ELF-1 (cell line): ENCODE results near the gene GRHL1.
"Not testable (repeated sequence)": the region's sequence is repeated elsewhere in the genome, so short reads cannot be mapped to it uniquely, and the experiment has no call there.

Experiments used
- DNase-seq: peaks from one replicate; pipeline ENCODE4 v3.0.0-alpha.2; 2016; ENCODE audit warnings: low read depth, low spot score

GRHL1 gene, protein sequence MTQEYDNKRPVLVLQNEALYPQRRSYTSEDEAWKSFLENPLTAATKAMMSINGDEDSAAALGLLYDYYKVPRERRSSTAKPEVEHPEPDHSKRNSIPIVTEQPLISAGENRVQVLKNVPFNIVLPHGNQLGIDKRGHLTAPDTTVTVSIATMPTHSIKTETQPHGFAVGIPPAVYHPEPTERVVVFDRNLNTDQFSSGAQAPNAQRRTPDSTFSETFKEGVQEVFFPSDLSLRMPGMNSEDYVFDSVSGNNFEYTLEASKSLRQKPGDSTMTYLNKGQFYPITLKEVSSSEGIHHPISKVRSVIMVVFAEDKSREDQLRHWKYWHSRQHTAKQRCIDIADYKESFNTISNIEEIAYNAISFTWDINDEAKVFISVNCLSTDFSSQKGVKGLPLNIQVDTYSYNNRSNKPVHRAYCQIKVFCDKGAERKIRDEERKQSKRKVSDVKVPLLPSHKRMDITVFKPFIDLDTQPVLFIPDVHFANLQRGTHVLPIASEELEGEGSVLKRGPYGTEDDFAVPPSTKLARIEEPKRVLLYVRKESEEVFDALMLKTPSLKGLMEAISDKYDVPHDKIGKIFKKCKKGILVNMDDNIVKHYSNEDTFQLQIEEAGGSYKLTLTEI

DNA sequence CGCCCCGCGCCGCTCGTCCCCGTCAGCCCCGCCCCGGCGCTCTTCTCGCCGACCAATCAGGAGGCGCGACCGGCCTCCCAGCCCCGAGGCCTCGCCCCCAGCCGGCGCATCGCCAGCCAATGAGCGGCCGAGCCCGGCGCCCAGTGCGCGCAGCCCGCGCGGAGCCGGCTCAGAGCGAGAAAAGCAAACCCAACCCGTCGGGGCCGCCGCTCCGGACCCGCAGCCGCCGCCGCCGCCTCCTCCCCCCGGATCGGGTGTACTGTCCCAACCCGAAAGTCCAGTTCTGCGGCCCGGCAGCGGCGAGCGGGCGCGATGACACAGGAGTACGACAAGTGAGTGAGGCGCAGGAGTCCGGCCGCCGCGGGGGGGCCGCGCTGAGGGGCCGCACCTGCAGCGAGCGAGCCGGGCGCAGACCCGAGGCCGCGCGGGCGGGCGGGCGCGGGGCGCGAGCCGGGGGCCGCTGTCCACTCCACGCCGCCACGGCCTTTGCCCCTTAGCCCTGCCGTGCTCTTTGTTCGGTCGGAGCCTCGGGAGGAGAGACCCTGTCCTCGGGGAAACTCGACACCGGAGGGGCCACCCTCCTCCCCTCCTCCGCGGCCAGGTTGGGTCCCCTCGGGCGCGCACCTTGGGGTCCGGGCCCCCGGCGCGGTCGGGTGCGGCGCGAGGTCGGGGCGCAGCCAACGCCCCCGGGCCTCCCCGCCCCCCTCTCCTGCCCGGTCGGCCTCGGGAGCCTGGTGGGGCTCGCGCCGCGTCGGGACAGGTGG is at the start of gene GRHL1:
GRHL1 (plus strand) TSS at position 172 of the 764 bp plus-strand sequence; CDS start at position 313, 141 bp downstream.
- DNase-seq, result peak; percentile 95

DNA sequence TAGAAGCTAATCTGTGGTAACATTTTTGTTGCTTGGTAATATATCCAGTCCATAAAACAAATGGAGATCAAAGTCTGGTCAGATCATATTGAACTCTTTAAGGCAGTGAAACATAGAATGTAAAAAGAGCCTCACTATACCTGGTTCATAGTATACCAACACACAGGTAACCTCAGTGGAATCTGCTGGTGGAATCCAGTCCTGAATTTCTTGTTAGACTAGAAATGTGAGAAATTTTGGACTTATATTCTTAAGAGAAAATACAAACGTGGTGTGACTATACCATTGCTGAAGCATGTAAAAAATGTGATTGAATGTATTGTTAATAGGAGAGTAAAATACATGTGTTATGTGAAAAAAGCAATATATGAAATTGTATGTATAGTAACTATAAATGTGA is 46.1 kb upstream of the GRHL1 start:
- DNase-seq, result no peak

DNA sequence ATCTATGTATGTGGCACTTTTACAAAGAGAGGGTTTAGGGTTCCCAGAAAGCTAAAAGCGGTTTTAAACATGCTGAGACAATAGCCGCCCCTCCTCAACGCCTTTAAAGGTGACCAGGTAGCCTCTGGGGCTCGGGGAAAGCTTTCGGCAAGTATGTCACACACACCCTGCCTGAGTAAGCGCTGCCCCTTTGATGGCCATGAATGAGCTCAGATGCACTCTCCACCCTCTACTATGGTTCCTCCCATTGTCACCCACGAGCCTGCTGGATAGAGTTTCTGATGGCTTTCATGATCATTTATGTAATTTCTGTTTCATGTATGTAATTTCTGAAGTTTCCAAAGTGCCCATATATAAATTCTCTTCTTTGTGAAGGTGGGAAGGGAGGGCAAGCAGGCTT is 44.1 kb upstream of the GRHL1 start:
- no peak for DNase-seq

DNA sequence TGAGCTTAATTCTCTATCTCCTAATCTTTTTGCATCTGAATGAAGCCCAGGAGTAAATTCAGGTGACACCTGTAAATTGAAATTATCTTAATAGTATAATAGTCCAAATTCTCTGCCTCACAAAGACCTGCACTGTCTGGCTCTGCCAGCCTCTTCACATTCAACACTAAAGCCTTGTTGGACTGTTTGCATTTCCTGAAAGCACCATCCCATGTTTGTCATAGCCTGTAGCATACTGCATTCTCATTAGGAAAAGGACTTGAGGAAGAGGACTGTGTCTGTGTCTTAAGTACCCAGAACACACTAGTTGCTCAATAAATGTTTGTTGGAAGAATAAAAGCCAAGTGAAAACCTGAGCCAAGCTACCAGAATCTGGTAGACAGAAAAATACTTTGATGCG is 42.9 kb upstream of the GRHL1 start:
- no peak for DNase-seq

DNA sequence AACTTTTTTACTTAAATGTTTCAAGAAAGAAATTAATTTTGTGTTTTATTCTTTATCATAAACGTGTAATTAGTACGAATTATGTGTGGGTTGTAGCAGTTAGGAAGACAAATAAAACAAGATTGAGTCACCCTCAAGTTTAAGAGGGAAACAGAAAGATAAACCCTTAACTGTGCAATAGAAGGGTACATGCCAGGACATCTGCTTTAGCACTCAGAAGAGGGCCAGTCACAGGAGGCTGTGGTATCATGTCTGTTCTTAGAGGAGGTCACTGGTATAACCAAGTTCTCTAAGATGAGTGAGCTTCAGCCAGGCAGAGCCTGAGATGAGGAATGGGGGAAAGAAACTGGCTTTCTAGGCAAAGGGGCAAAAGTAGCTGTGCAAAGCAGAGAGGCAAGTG is 42.4 kb upstream of the GRHL1 start:
- DNase-seq, result no peak

DNA sequence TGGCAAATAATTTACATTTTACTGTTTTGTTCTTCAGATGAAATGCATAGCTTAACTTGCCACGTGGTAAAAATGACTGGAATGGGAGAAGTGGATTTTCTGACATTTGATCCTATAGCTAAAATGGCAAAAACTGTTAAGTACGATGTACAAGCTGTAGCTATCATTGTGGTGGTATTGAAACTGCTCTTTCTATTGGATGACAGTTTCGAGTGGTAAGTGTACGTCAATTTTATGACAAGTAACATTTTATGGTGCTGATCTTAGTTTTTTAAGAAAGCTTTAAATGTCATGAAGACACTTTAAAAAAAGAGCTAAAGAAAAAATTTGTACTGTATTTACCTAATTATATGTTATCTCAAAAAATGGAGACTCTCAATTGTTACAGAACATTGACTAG is 40.8 kb upstream of the GRHL1 start:
- DNase-seq, result no peak

DNA sequence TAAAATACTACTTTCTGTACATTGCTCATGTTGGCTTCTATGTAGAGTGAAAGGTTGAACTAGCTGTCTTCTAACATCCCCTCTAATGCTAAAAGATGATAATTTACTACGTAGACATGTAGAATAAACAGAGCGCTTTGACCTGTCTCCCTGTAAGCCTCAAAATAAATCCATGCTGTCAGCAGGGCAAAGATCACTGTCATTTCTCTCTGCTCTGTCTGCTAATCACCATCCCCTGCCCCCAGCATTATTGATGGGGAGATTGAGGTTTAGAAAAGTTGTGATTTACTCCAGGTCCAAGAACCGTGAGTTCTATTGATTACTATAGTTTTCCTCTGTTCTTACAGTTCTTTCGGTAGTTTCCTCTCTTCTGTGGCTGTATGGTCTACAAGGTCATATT is 39.0 kb upstream of the GRHL1 start:
- DNase-seq, result no peak

DNA sequence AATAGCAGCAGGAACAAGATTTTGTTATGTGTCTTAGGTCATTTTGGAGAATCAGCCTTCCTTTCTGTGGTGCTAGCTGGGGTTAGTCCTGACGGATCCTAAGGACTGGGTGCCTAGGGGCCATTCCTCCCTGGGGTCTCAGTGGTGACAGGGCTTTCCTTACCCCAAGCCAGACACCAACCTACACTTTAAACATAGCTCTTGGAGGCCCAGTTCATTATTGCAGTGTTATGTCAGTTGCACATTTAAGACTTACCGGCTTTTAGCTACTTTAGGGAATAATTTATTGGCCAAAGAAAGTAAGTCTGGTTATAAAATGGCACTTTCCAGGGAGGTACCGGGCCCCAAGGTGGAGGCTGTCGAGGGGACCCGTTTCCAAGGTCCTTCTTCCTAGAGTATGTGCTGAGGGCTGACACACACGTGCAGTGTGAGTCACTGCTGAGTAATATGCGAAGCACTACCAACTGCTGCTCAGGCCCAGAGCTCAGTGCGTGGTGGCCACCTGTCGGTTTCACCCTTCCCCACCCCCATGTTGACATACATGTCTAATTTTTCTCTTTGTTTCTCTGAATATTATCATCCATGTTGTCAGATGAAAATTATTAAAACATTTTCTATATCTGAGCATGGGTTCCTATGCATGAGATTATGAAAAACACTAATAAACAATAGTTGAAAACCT is 37.0 kb upstream of the GRHL1 start:
- peak; percentile 17 for DNase-seq

DNA sequence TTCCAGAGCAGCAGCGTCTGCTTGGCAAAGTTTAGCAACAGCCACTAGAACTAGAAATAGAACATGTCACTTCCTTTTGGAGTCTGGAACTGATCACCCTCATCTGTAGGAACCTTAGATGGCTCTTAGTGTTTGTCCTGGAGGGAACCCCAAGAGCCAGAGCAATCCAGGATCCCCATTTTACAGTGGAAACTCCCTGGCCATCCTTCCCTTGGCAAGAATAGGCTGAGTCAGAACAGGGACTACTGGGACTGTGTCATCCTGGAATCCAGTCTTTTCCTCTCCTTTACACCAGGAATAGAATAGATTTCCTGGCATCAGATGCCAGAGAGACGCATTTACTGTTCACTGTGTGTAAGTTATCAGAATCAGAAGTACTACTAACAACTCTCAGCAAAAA is 33.2 kb upstream of the GRHL1 start:
- no peak for DNase-seq

DNA sequence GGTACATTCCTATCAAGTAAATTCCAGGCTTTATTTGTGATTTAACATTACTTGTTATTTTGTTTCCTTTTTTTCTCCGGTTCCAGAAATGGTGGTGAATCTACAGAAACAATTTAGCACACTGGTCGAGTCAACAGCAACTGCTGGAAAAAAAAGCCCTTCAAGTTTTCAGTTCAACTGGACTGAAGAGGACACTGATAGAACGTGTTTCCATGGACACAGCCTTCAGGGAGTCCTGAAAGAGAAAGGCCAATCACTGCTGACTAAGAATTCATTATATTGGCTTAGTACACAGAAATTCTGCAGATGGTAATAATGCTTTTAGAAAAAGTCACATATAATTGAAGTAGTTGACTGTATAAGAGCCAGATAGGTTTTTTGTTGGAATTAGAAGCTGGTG is 32.0 kb upstream of the GRHL1 start:
- no peak for DNase-seq

DNA sequence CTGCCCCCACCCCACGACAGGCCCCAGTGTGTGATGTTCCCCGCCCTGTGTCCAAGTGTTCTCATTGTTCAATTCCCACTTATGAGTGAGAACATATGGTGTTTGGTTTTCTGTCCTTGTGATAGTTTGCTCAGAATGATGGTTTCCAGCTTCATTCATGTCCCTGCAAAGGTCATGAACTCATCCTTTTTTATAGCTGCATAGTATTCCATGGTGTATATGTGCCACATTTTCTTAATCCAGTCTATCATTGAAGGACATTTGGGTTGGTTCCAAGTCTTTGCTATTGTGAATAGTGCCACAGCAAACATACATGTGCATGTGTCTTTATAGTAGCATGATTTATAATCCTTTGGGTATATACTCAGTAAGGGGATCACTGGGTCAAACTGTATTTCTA is 24.5 kb upstream of the GRHL1 start:
- not testable (repeated sequence) for DNase-seq

DNA sequence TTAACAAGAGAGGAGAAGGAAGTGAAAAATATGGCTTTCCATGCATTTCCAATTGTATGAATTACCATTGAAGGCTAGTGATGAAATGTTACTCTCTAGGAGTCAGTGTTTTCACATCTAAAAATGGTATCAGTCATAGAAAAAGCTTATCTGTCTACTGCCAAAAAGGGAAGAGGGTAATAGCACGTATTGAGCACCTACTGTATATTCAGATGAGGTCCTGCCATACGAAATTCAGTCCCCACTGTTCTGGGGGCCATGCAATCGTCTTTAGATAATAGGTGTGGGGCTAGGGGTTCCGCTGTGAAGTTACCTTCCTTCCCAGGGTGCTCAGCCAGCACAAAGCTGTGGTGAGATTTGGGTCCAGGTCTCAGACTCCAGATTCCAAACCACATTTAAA is 14.2 kb upstream of the GRHL1 start:
- DNase-seq, result no peak

DNA sequence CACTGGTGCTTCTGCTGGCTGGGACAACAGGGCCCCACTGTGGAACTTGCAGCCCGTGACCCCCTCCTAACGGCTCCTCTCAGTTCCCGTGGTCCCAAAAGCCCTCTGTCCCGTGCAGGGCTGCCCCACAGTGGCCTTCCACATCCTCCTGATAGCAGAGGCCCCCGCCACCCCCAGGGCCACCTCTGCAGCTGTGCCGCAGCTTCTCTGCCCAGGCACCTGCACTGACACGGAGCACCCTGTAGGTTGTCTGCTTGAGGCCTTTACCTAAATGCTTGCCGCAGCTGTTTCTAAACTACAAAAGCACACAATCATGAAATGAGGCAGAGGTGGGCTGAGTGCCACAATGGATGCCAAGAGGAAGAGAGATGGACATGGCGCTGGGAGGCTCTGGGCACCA is 13.5 kb upstream of the GRHL1 start:
- no peak for DNase-seq

DNA sequence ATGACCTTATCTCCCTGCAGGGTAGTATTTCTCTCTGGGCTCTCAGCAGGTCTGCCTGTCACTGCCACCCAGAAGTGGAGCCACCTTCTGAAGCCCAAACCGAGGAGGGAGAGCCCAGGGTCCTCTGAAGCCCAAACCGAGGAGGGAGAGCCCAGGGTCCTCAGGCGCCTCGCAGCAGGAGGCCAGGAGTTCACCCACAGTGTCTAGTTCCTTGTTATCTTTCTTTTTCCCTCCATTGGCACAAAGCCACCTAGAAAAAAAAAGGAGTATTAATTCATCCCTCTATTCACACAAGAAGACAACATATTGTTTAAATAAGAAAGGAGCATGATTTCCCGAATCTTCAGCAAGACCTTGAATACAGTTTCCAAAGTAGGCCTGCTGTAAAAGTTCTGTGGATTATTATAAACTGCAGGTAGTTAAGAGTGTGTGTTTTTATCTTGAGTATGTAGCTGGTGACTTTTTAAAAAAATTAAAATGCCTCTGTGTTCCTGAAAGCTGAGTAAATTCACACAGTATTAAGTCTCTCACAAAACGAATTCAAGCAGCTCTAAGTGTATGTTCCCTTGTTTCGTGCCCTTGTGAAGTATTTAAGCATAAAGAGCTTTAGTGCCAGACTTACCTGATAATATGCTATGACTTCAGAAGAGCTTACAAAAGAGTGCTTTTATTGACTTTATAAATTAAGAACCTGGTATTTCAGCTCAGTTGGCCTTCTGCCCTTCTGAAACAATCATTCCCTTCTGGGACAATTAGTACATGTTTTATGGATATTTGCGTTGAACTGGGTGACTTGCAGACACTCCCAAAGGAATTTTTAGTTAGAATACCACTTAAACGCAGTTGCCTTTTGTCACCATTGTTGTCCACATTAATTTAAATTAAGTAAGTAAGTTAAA is 11.7 kb upstream of the GRHL1 start:
- no peak for DNase-seq

DNA sequence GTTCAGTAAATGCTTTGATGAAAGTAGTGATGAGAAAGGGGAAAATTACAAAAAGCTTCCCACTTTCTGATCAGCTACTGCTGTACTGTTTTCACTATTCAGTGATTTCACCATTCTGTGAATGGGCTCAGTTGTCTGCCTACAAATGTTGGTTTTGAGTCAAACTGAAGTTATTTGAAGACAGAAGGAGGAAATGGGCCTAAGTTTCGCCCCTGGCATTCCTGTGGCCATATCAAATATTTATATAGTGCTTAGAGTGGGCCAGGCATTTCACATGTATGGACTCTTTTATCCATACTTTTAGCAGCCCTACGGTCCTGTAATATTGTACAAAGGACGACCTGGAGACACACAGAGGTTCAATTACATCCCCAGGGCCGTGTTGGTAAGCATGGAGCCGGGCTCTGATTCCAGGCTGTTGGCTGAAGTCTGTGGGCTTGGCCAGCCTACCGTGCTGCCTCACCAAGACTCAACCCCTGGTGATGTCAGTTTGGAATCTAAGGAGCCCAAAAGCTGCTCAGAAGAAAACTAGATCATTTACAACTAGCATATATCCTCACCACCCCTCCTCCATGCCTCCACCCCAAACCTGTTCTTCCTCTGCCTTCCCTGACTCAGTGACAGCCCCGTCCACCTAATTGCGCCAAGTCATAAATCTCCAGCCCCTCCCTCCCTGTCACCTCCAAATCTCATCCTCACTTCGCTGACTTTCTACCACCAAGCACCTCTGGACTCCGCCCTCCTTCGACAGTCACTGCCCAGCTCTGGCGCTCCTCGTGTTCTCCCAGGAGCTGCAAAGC is 10.1 kb upstream of the GRHL1 start:
- peak; percentile 83 for DNase-seq

DNA sequence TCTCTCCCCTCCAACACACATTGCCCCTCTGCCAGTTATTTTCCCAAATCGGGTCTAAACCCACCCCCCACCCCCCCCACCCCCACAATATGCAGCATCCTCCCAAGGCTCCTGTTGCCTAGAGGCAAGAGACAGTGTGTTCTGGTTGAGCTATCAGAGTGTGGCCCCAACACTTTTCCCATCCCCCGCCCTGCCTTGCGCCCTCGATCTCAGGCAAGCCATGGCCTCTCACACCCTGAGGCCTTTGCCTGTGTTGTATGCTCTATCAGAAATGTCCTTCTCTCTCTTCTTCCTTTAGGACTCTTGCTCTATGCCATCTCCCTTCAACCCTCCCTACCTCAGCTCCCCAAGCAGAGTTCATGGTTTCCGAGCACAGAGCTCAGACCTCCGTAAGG is 9.5 kb upstream of the GRHL1 start:
- DNase-seq, result no peak

DNA sequence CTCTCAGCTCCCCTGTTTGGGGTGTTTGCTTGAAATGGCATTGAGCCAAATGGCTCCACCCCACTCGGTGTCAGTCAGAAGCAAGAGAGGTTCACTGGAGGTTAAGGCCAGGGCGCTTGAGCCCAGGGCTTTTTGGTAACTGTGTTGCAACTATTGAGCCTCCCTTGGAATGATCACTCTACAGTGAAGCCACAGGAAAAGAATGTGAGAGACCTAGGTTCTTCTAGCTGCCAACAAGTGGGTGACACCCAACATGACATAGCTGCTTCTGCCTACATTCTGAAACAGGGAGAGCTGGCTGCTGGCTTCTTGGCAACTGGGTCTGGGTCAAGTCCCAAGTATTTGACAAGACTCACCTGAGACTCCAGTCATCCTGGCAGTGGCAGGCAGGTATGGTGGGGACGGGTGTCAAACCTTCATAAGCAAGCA is 7.1 kb upstream of the GRHL1 start:
- no peak for DNase-seq

DNA sequence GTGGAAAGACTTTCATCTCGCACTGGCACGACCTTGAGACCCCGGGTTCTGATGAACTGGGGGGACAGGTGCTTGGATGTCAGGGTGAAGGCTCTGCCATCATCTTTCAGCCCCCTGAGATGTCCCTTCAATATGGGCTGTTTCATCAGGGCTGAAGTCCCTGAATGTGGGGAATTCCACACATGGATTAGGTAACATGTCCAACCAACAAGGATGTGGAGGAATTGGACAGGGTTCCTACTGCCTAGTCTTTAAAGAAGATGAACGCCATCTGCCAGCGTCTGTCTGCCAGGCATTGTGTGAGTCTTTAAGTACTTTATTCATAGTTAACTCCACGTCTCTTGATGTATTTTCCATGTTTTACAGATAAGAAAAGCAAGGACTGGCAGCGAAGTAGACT is 5.9 kb upstream of the GRHL1 start:
- no peak for DNase-seq

DNA sequence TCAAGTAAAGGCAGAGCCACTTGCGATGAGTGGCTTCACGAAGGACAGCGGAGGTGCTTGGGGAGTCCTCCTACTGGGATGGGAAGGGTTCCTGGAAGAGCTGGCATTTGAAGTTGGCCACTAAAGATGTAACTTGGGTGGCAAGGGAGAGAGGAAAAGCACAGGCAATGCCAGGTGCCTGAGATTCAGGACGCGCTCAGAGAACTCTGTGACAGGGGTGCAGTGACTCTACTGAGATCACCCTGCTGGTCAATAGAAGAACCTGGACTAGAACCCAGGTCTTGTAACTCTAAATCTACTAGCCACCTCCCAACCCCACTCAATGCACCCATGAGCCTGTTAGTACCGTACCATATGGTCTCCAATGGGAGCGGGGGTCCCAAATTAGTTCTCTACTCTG is 5.4 kb upstream of the GRHL1 start:
- DNase-seq, result no peak

DNA sequence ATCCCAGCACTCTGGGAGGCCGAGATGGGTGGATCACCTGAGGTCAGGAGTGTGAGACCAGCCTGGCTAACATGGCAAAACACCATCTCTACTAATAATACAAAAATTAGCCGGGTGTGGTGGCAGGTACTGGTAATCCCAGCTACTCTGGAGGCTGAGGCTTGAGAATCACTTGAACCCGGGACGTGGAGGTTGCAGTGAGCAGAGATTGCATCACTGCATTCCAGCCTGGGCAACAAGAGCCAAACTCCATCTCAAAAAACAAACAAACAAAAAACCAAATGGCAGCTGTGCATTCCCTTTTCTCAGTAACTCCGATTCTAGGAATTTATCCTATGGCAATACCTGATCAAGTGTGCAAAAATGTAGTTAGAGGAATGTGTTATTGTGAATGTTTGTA is 4.7 kb upstream of the GRHL1 start:
- no peak for DNase-seq
